ENCODE results near the gene A3GALT2.

- TF ChIP-seq GATA3 (IDR thresholded peaks at IDR 0.05; ENCODE audit: low read depth, low read length) (no peak), GATA2 (IDR thresholded peaks at IDR 0.05; ENCODE audit: low read depth, low read length) (no peak; the same call in 1 of the 2 replicates)
Observed at GRCh38 chr1:33335020-33335419, 14.1 kb upstream of the A3GALT2 start.
